Heart right ventricle (tissue), 16 donors: ENCODE data around the gene MAFG. TPM values are rescaled to one million over a fixed set of nuclear protein-coding genes. Genes with fewer than 3 reads are reported as not detected.

Source experiments
- ATAC-seq, 8 donors: fragments of 200-7000 bp; cut with Tn5 transposase; one replicate each; pipeline ENCODE4 v1.9.1; 2020; ENCODE audit warnings: mild to moderate bottlenecking in 8 of 8, moderate library complexity in 8 of 8, moderate number of reproducible peaks in 1 of 8
- DNase-seq, 2 donors: peaks; one replicate each; pipeline ENCODE4 v3.0.0-alpha.2; 2020
- H3K27ac ChIP-seq, 10 donors: fragments of 200-600 bp; sonication (generic) in 2 of 10; one replicate each; pipeline versions ENCODE4 v1.5.0 to v1.8.0; 2020 to 2022; ENCODE audit warnings: mild to moderate bottlenecking in 3 of 10
- H3K27me3 ChIP-seq, 7 donors: fragments of 200-600 bp; one replicate each; pipeline ENCODE4 v1.8.0; 2021 to 2022; ENCODE audit warnings: mild to moderate bottlenecking in 2 of 7
- H3K36me3 ChIP-seq, 9 donors: fragments of 200-600 bp; sonication (generic) in 1 of 9; one replicate each; pipeline versions ENCODE4 v1.5.0 to v1.8.0; 2020 to 2022; ENCODE audit warnings: mild to moderate bottlenecking in 2 of 9
- H3K4me1 ChIP-seq, 9 donors: fragments of 200-600 bp; sonication (generic) in 1 of 9; one replicate each; pipeline versions ENCODE4 v1.5.0 to v1.8.0; 2020 to 2022; ENCODE audit warnings: mild to moderate bottlenecking in 4 of 9
- H3K4me3 ChIP-seq, 10 donors: fragments of 200-600 bp; sonication (generic) in 2 of 10; one replicate each; pipeline versions ENCODE4 v1.5.0 to v1.8.0; 2020 to 2022; ENCODE audit warnings: mild to moderate bottlenecking in 7 of 10, moderate library complexity in 2 of 10
- H3K9me3 ChIP-seq, 11 donors: fragments of 200-600 bp in 10 of 11; sonication (generic) in 2 of 11; one replicate each; pipeline versions ENCODE4 v1.5.0 to v1.8.0; 2013 to 2022; ENCODE audit warnings: mild to moderate bottlenecking in 2 of 11, control low read depth in 1 of 11, moderate library complexity in 1 of 11
- WGBS, 2 donors: extraction: QIAGEN DNeasy Blood & Tissue Kit; methylation state at CpG; one replicate each; pipeline ENCODE4 v1.1.7; 2013; ENCODE audit warnings: inconsistent platforms in 1 of 2; 5-methylcytosine and 5-hydroxymethylcytosine counted together
- intact Hi-C, 10 donors: fragments of 100-400 bp; cut with DNase I; formaldehyde crosslinking; loops; one replicate each; pipeline versions ENCODE4 v1.11.1 to v1.14.2; 2022
- polyA plus RNA-seq, 2 donors: library from polyadenylated mRNA; stranded (reverse); fragments of 200-250 nt; gene quantifications; one replicate each; pipeline ENCODE4 v1.2.3, GENCODE V29; 2013
- total RNA-seq, 10 donors: library from RNA; stranded (reverse); fragmentation: NEBNext Ultra II Directional in 3 of 10; extraction: Animal tissue kit (Norgen Biotek cat#: 25700) in 3 of 10; gene quantifications; one replicate each; pipeline versions ENCODE4 v1.2.1 to v1.2.4, GENCODE V29; 2021 to 2023
- TF ChIP-seq, protein P1 (sequence below), 9 donors: fragments of 200-600 bp; sonication (generic) in 2 of 9; IDR thresholded peaks; one replicate each; pipeline versions ENCODE4 v1.5.0 to v1.8.0; 2021 to 2022; ENCODE audit warnings: antibody characterized with exemption in 9 of 9, mild to moderate bottlenecking in 5 of 9, moderate library complexity in 1 of 9
- donor health status: Arrhythmogenic right ventricular cardiomyopathy.
- donor health status: ischemic (EF 13 %, LVEDD 7.1; RV severe dilation, severe dysfunction).
- donor health status: healthy with polysubstance abuse.
- donor health status: DM: no; HTN: yes; CAD: no.
- donor health status: DM: no; HTN: no; CAD: no.
- donor health status: ischemic (EF 25% LVEDD 6.9; RV normal size, moderate dysfunction).
- donor health status: ischemic (EF 25% LVEDD 5.7; RV mildly dilated, moderate dysfunction).
- donor health status: healthy.
- donor health status: DM: yes; HTN: yes; CAD: no.
- donor health status: Ischemic cardiomyopathy.
- donor health status: ischemic (EF 35%, LVEDD 5.7; RV mildly dilated, moderate dysfunction).
- donor health status: nonischemic (EF 11% LVEDD 7.7; RV severe dilation, severe dysfunction).
- donor health status: DM: yes; HTN: yes; CAD: no.
- donor health status: PGD.
- donor health status: ischemic (EF 29% LVEDD 5.4; RV normal size, mild dysfunction).
- donor health status: nonischemic (EF 23%, LVEDD 6.1; RV moderate dilation, normal function).

MAFG gene
- total and polyA plus RNA-seq, 12 donors, result 10.5 to 30.9 (median 15.7) TPM

DNA sequence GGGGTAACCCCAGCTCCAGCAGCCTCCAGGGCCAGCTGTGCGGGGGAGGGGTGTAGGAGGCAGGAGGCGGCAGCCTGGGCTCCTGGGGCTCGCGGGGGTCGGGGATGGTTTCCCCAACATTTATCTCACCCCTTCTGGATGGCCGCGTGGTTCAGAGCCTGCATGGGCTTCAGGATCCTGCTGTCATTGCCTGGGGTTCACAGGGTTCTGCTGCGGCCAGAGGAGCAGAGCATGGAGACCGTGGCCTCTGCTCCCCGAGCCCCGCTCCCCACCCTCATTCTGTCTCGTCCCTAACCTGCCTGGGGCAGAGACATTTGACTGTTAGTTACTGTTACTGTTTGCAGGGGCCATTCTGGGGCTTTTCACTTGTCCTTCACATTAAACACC, 14.6 kb upstream of the MAFG start:
- peak overlapping the region; percentile 14 to 85 (median 78) for H3K27ac ChIP-seq
- H3K4me1 ChIP-seq, result peaks cover 11 to 41% (median 18%) of the 10 kb centered on the region in 9 donors
- DNase-seq (no peak), ATAC-seq (peak in 4 of 8 donors; percentile 20 to 27 (median 22))
- TF ChIP-seq, protein P1, sequence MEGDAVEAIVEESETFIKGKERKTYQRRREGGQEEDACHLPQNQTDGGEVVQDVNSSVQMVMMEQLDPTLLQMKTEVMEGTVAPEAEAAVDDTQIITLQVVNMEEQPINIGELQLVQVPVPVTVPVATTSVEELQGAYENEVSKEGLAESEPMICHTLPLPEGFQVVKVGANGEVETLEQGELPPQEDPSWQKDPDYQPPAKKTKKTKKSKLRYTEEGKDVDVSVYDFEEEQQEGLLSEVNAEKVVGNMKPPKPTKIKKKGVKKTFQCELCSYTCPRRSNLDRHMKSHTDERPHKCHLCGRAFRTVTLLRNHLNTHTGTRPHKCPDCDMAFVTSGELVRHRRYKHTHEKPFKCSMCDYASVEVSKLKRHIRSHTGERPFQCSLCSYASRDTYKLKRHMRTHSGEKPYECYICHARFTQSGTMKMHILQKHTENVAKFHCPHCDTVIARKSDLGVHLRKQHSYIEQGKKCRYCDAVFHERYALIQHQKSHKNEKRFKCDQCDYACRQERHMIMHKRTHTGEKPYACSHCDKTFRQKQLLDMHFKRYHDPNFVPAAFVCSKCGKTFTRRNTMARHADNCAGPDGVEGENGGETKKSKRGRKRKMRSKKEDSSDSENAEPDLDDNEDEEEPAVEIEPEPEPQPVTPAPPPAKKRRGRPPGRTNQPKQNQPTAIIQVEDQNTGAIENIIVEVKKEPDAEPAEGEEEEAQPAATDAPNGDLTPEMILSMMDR (IDR thresholded peaks at IDR 0.05), result no peak
- H3K36me3 ChIP-seq, result no peaks in the 10 kb centered on the region
- 27 to 28% methylated on average over 11 to 12 of the region's 12 CpGs for WGBS, 2 donors
- intact Hi-C loops, result no loop called here
- peaks cover 0 to 21% (median 9%) of the 10 kb centered on the region in 7 donors for H3K27me3 ChIP-seq
- H3K9me3 ChIP-seq, result no peaks in the 10 kb centered on the region
- peak overlapping the region; percentile 18 to 52 (median 39) for H3K4me3 ChIP-seq

DNA sequence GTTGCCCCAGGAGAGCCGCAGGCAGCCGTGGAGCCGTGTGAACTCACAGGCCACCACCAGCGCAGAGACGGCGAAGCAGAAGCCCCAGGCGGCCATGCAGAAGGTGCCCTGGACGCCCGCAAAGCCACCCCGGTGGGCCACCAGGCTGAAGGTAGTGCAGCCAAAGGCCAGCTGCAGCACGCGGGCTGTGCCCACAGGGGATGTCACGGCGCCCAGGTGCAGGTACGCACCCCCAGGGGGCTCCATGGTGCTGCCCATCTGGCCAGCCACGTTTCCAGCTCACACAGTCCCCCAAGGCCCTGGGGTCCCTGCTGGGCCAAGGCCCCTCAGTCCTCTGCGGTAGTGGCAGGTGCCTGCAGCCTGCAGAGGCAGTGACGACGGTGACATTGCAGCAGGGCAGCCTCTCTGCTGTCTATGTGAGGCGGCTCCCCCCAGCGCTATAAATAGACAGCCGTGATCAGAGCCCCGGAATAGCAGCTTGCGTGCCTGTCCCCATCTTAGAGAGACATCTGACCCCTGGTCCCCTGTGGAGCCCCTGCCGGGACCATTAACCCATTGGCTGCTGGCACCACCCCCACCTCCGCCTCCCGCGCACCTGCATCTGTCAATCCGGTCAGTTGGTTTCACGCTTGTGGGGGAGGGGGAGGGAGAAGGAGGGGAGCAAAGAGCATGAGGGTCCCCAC, 14.1 kb upstream of the MAFG start:
- intact Hi-C loops, result no loop called here
- peak overlapping the region; percentile 18 to 52 (median 39) for H3K4me3 ChIP-seq

DNA sequence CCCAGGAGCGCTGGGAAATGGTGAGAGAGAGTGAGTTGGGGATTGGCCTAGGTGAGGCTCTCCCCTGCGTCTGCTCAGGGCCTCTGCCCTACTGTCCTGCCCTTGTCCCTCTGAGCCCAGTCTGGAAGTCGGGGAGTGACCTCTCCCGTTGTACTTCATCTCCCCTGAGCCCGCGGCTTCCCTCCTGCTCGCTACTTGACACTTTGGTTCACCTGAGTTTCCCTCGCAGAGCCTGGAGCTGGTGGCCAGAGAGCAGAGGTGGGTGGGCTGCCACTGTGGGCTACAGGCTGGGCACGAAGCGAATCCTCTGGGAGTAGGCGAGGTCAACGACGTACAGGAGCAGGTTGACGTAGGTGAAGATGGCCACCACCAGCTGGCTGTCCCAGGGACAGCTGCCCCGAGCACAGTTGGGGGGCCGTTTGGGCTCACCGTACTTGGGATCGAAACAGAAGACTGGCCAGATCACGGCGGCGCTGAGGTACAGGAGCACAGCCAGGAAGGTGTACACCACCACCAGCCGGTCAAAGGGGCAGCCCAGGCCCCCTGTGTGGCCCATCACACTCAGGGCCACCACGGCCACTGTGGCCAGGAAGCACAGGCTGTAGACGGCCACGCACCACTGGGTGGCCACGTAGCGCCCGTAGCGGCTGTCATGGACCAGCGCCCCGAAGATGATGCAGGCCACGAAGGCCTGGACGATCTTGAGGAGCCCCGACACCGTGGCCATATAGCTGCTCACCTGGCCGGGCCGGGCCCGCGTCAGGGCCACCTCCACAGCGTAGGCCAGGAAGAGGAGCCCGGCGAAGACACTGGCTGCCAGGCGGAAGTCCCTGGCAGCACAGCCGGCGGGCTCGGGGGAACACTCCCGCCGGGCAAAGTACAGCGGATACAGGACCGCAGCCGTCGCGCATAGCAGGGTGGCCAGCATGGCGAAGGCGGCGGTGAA, 13.3 kb upstream of the MAFG start:
- intact Hi-C loops, result no loop called here
- Histone ChIP-seq H3K9me3 (no peaks in the 10 kb centered on the region), H3K4me1 (peaks cover 17 to 49% (median 25%) of the 10 kb centered on the region in 9 donors), H3K27me3 (peaks cover 0 to 21% (median 9%) of the 10 kb centered on the region in 7 donors), H3K27ac (peak overlapping the region in 9 of 10 donors; percentile 42 to 85 (median 79)), H3K36me3 (no peaks in the 10 kb centered on the region), H3K4me3 (peak overlapping the region in 3 of 10 donors; percentile 30 to 52 (median 52))
- 87 to 92% methylated on average over 56 of the region's 56 CpGs for WGBS, 2 donors
- TF ChIP-seq, protein P1 (IDR thresholded peaks at IDR 0.05), result no peak
- peak in 2 of 8 donors; percentile 2 to 16 for ATAC-seq
- DNase-seq, result no peak

More for the DNA sequence above, 14.1 kb upstream of the MAFG start:
- WGBS, 2 donors, result 34 to 44% methylated on average over 29 to 30 of the region's 30 CpGs
- peak; percentile 47 to 86 (median 73) for ATAC-seq
- H3K27me3 ChIP-seq, result peaks cover 0 to 21% (median 9%) of the 10 kb centered on the region in 7 donors
- H3K27ac ChIP-seq, result peak overlapping the region; percentile 18 to 85 (median 78)
- H3K4me1 ChIP-seq, result peaks cover 15 to 46% (median 22%) of the 10 kb centered on the region in 9 donors
- H3K9me3 ChIP-seq, result no peaks in the 10 kb centered on the region
- H3K36me3 ChIP-seq, result no peaks in the 10 kb centered on the region
- TF ChIP-seq, protein P1 (IDR thresholded peaks at IDR 0.05), result no peak
- DNase-seq, result peak in 1 of 2 donors; percentile 69

DNA sequence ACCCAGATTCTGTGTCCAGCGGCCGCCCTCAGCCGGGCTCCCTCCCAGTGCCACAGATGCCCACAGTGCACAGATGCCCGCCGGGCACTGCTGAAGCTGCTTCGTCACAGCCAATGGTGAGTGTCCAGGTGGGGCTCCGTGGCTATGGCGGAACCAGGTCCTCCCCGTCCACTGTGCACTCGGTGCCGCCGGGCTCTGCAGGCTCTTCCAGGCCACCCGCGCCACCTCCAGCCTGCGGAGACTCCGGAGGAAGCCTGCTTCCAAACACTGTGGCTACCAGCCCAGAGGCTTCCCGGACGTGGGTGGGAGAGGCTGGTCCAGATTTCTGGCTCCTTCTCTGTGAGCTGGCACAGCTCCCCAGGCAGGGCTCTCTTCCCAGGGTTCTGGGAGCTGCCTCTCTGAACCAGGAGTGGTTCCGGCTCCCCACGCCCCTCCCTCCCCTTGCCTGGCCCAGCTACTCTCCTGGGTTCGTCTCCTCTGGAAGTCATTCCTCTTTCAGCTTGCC, 12.4 kb upstream of the MAFG start:
- Histone ChIP-seq H3K27me3 (peaks cover 0 to 21% (median 9%) of the 10 kb centered on the region in 7 donors), H3K27ac (peak overlapping the region in 9 of 10 donors; percentile 42 to 85 (median 79)), H3K36me3 (no peaks in the 10 kb centered on the region), H3K4me1 (peaks cover 17 to 49% (median 25%) of the 10 kb centered on the region in 9 donors), H3K9me3 (no peaks in the 10 kb centered on the region), H3K4me3 (peak overlapping the region in 4 of 10 donors; percentile 16 to 30 (median 20))
- ATAC-seq, result peak; percentile 11 to 56 (median 23)
- intact Hi-C loops, result no loop called here
- 55 to 61% methylated on average over 21 of the region's 21 CpGs for WGBS, 2 donors
- DNase-seq, result peak; percentile 62 to 70
- TF ChIP-seq, protein P1 (IDR thresholded peaks at IDR 0.05), result no peak
